GM10248 (cell line): Measurements from ENCODE around the gene LDLRAD4.

ENCODE experiments used
- CTCF ChIA-PET: fragments of 300-600 bp; sonication (Branson Sonifier 250); formaldehyde crosslinking; extraction: SDS; loops from one replicate; lab custom pipeline; 2021; ENCODE audit warnings: antibody characterized with exemption; lab: Yijun Ruan, JAX
- POLR2A ChIA-PET: fragments of 350-650 bp; sonication (Branson Sonifier 250); formaldehyde crosslinking; extraction: SDS; loops from one replicate; lab custom pipeline; 2020; ENCODE audit warnings: antibody characterized with exemption; lab: Yijun Ruan, JAX
- DNase-seq: peaks from one replicate; pipeline ENCODE4 v3.0.0; 2012; ENCODE audit errors: extremely low spot score
- CTCF ChIP-seq: IDR thresholded peaks from 2 replicates; pipeline ENCODE4 v1.5.1; 2012; ENCODE audit warnings: mild to moderate bottlenecking, low read depth; ENCODE audit errors: extremely low read depth, missing control alignments, control extremely low read depth

The LDLRAD4 gene

GRCh38 chr18:13407484-13407883, 188.9 kb downstream of the LDLRAD4 start:
- CTCF ChIA-PET = no interaction called here
- no peak for DNase-seq
- TF ChIP-seq CTCF = no peak
- POLR2A ChIA-PET = no interaction called here

- ChIA-PET CTCF (no interaction called here), POLR2A (no interaction called here)
- no peak for DNase-seq
- no peak for TF ChIP-seq CTCF
Observed at GRCh38 chr18:13409026-13409425, 190.5 kb downstream of the LDLRAD4 start.

- TF ChIP-seq CTCF = no peak
- CTCF ChIA-PET = no interaction called here
- DNase-seq = no peak
- POLR2A ChIA-PET = no interaction called here
Observed at GRCh38 chr18:13409997-13410396, 191.4 kb downstream of the LDLRAD4 start.

GRCh38 chr18:13410471-13410870, 191.9 kb downstream of the LDLRAD4 start:
- no peak for DNase-seq
- no peak for TF ChIP-seq CTCF
- ChIA-PET CTCF (no interaction called here), POLR2A (no interaction called here)

GRCh38 chr18:13412017-13412416, 193.5 kb downstream of the LDLRAD4 start:
- ChIA-PET CTCF (no interaction called here), POLR2A (no interaction called here)
- DNase-seq = no peak

GRCh38 chr18:13412901-13413300, 194.3 kb downstream of the LDLRAD4 start:
- TF ChIP-seq CTCF = no peak

More at GRCh38 chr18:13412017-13412416, 193.5 kb downstream of the LDLRAD4 start:
- no peak for TF ChIP-seq CTCF

GRCh38 chr18:13414102-13414501, 195.5 kb downstream of the LDLRAD4 start:
- CTCF ChIA-PET = no interaction called here
- no peak for DNase-seq
- POLR2A ChIA-PET = no interaction called here
- TF ChIP-seq CTCF = no peak

More at GRCh38 chr18:13412901-13413300, 194.3 kb downstream of the LDLRAD4 start:
- CTCF ChIA-PET = no interaction called here
- POLR2A ChIA-PET = no interaction called here
- no peak for DNase-seq
